HG02973 (cell line): ENCODE results near the gene NSF.
"Not testable (repeated sequence)": the region's sequence is repeated elsewhere in the genome, so short reads cannot be mapped to it uniquely, and the experiment has no call there.

Experiments
- ATAC-seq: cut with Tn5 transposase; IDR thresholded peaks from one replicate; pipeline ENCODE4 v1.9.1; 2021; ENCODE audit warnings: moderate library complexity; ENCODE audit not compliant: unreplicated experiment

The NSF gene

DNA sequence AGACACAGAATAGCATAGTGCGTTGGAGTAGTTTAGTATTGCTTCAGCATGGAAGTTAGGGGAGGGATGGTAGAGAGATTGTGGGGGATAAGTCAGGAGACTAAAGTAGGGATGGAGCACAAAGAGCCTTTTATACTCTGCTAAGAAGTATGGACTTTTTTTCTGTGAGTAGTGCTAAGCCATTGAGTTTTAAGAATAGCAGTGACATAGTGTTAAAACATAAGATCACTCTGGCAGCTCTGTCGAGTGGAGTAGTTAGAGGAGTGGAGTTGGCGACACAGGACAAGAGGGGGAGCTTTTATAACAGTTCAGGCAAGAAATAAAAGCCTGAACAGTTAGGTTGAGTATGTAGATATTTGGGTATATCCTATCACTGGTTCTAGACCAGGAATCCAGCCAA is 106.1 kb downstream of the NSF start:
- not testable (repeated sequence) for ATAC-seq

DNA sequence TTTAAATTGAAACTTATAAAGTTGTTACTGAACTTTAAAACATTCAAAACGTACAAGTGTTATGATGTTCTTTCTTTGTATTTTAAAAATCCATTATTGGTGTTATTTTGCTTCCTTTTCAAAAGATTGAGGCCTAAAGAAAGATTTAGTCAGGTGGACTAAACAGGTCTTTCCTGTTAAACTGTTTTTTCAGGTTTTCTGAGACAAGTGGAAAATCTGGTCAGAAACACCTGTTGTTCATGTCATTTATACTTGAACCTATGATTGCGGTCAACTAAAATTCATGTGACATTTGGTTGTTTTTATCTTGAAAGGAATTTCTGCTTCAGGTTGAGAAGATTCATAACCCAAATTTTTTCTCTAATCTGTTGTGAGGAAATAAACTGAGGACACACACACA is 108.5 kb downstream of the NSF start:
- not testable (repeated sequence) for ATAC-seq

DNA sequence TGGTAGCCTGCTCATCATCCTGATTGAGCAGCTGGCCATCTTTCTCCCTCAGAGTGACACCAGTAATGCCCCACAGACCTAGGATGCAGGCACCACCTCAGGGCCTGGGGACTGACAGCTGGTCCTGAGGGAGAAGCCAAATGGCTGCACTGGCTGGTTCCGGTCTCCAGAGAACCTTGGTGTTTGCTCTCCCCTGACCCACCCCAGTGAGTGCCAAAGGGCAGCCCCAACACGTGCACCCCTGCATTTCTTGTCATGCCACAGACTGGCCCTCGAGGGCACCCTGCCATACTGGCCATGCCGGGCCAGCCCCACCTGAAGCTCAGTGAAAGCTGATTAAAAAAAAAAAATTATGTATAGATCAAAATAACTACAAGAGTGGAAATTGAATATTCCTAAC is 127.5 kb downstream of the NSF start:
- no peak for ATAC-seq

DNA sequence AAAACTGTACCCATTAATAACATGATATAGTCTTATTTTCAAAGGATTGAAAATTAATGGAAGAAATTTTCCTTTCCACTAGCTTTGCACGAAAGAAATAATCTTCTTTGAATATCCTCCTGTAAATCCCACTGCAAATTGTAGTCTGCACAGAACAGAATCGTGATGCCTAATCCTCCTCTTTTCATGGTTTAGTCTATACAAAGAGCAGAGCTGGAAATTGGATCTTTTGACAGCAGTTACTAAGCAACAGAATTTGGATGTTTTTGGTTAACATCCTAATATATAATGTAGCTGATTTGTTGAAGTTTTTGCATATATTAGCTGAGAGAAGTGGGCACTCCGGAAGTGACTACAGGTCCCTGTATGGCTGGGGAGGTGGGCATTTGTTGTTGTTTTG is 129.4 kb downstream of the NSF start:
- ATAC-seq = no peak

DNA sequence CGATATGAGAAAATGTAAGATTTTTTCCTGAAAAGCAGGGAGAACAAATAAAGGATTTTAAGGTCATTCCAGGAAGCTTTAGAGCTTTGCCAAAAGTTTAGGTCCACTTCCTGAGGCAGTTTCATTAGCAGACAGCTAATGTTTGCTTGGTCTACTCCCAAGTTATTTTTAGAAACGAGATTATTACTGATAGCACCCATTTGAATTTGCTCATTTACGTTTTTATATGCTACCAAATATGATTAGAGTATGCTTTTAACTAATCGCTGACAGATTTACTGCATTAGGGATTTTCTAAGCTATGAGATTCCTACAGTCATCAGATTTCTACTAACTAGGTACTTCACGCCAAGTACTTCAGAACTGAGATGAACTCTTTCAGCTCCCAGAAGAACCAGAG is 129.9 kb downstream of the NSF start:
- ATAC-seq = no peak

DNA sequence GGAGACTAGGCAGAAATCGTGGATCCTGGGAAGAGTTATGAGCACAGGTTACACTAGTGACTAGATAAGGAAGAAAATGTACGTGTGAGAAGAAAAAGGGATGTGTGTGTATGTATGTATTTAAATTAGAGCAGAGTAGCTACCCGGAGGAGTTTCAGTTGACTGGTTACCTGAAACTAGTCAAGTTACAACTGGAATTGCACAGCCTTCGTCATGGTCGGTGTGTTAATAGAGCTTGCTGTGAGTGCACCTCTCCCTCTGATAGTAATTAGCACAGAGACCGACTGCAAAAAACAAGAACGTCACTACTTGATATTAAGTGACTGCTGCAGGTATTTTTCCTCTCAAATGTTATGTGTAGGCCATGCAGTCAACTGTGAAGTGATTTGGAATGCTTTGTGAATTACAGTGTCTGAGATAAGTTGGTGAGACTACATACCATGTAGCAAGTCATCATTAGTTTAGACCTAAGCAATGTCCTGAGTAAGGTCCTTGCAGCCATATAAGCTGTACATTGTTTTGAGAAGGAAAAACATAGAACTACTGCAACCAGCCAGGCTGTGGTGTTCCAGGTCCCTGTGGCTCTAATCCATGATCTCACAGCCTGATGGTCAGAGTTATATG is 132.3 kb downstream of the NSF start:
- no peak for ATAC-seq

DNA sequence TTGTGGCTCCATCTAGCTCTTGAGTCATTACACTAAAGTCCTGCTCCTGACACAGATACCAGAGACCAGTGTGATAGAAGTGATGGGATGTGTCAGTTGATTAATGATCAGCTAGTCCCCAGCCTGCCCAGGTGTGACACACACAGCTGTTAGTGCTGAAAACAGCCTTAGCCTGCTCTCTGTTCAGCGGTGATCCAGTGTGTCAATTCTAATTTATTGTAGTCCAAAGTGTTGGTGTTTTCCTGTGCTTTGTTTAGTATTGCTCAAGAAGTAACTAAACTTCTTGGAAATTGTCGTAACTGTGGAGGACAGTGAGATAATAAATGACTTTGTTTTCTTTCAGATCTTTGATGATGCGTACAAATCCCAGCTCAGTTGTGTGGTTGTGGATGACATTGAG is 135.7 kb downstream of the NSF start:
- no peak for ATAC-seq

DNA sequence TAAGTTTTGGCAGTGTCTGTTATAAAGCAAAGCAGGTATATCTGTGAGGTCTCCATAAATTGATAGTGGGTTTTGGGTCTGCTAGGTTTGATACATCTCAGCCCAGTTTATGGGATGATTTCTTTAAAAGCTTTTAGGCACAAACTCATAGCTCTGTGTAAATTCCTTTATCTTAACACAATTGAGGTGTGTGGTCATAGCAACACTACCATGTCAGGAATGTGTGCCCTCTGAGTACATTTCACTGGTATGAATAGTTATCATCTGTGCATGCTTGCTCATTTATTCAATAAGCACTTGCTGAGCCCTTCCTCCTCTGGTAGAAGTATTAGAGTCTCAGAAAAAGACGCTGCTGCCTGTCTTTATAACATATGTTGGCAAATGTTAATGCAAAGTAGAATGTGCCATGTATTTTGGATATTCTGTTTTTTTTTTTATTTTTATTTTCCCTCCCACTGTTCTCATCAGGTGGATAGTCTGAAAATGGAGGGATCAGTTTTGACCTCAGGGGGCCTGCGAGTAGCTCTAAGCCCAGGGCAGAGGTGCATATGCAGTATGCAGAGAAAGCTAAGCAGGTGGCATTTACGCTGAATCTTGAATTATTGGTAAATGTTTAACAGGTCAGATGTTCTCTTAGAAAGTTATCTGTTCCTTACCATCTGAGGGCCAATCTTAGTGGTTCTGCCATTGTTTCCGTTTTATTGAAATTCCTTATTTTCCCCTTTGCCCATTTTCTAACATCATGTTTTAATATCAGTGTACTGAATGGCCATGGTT is 137.3 kb downstream of the NSF start:
- ATAC-seq = no peak

DNA sequence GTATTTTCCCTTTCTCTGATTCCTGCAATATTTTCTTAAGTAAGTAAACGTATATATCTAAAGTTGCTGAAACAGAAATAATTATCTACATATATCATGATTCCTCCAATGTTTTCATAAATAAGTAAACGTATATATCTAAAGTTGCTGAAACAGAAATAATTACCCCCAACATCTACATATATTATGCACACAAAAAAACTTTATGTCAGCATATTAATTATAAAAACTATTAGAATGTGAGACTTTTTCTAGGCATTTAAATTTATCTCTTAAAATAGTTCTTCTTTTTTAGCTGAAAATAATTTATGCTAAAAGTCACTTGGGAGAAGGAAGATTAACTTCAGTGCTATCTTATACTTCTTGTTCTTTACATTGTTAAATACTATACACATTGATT is 139.6 kb downstream of the NSF start:
- no peak for ATAC-seq

DNA sequence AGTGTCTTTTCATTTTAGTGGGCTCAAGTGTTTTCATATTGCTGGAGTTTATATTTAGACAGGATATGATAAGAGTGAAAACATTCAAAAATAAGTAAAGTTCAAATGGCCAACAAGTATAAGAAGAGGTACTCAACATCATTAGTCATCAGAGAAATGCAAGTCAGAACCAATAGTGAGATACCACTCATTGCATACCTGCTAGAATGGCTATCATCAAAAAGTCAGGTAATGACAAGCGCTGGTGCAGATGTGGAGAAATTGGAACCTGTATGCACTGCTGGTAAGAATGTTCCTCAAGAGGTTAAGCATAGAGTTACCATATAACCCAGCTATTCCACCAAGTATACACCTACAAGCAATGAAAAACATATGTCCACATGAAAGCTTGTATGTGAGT is 140.2 kb downstream of the NSF start:
- ATAC-seq = no peak

DNA sequence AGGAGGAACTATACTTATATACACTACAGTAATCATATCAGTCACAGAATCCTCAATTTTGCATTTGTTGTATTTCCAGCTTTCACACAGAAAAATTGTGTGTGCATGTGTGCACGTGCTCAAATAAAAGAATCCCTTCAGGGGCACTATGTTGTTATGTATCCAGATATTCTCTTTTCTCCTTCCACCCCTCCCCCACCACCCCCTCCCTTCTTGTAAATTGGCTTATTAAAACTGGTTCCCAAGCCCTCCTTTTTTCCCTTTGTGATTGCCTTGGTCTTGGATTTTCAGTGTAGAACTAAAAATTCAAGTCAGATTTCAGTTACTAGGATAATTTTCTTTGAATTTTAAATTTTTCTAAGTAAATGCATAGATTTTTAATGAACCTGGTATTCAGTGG is 141.7 kb downstream of the NSF start:
- no peak for ATAC-seq

DNA sequence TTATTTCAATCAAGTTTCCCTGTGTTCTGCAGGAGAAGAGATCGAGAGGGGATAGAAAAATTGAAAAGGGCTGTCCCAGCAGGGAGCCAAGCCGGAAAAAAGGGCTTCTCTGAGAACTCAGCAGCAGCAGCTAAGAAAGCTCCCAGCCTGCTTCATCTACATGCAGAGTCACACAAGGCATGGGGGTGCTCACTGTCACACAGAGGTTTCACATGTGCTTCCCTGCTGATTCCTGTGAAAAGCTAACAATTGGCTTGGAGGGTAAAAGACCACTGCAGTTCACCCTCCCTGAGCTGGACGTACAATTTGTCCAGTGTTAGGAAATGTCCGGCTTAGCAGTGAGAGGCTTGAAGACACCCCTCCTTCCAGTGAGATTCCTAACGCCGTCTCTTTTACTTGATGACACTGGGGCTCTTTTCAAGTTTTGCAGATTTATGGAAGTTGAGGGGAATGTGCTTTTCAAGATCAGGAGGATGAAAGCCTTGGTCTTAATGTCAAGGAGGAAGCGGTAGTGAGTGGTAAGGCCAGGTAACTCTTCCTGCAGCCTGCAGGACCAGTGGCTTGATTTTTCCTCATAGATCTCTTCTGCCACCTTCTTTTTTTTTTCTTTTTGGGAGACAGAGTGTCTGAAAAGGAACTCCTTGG is 142.4 kb downstream of the NSF start:
- ATAC-seq = no peak

DNA sequence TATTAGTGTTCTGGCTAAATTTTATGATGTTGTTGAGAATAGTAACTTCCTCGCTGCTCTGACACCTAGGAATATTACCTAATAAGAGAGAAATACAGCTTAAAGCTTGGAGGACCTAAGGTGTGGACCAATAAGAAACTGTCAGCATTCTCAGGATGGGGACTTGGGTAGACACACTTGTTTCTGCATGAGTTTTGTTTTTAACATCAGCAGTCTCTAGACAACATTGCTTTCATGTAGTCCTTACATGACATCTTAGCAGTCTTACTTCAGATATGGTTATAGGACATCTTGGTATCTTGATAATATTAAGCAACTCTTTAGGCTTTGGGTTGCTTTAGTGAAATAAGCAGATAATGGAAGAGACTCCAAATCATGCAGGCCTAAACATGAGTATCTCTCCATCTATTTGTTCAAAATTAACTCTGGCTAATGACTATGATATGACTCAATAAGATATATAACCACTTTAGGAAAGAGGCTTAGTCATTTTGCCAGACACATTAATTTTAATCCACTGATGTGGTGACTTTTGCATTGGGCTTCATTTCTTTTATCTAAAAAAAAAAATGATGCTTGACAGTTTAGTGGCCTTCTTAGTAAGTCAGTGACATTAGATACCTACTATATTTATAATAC is 143.5 kb downstream of the NSF start:
- no peak for ATAC-seq

DNA sequence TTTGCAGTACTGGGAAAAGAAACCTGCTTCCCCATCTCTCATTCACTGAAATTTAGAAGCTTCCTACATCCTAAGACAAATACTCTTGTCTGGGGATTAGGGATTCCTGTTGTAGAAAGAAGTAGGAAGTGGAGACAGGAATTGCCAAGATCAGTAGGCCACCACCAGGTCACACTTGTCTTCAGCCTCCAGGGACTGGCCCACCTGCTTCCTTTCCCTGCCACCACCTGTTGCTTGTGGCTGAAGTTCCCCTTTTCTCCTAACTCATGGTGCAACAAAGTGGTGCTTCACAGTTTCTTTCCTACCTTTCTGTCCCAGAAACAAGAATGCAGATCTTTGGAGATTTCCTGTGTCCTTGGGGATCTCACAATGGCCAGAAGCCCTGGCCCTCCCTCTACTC is 145.6 kb downstream of the NSF start:
- no peak for ATAC-seq

DNA sequence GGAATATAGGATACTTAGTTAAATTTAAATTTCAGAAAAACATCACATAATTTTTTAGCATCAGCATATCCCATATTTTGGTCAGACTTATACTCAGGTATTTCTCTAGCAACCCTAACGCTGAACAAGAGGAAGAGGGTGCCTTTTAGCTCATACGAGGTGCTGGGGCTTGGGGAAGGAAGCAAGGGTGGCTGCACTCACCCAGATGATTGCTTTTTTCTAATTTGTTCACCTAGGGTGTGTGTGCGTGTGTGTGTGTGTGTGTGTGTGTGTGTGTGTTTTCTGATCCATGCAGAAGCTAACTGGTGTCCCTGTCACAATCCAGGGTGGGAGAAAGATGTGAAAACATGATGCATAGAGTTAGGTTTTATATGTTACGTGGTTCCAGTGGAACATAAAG is 146.9 kb downstream of the NSF start:
- no peak for ATAC-seq

DNA sequence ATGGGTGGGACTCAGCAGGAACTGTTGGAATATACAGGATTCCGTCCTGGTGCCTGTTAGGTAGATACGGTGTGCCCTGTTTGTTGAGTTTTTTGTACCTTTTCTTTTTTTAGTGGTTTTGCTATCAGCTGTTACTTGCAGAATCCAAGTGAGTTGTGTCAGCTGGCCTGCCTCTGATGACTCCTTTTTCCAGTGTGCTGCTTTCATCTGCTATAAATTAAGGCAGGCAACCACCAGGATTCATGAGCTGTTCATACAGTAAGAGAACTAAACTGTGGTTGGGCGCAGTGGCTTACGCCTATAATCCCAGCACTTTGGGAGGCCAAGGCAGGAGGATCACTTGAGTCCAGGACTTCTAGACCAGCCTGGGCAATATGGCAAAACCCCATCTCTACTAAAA is 148.1 kb downstream of the NSF start:
- no peak for ATAC-seq

DNA sequence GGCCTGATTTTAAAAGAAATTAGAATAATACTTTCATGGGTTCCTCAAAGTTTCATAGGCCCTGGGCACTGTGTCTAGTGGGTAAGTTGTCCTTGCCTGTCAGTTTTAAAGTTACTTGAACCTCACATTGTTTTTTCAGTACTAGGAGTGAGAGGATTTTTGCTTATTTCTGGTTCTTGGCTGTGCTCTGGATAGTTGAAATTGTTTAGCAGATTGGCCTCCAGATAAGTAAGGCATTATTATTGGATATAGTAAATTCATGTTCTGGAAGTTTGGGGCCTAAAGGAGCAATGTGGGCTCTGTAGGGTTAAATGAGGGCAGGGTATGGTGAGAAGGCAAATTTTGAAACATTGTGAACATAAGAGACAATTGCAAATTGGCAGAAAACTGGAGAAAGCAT is 149.5 kb downstream of the NSF start:
- no peak for ATAC-seq

DNA sequence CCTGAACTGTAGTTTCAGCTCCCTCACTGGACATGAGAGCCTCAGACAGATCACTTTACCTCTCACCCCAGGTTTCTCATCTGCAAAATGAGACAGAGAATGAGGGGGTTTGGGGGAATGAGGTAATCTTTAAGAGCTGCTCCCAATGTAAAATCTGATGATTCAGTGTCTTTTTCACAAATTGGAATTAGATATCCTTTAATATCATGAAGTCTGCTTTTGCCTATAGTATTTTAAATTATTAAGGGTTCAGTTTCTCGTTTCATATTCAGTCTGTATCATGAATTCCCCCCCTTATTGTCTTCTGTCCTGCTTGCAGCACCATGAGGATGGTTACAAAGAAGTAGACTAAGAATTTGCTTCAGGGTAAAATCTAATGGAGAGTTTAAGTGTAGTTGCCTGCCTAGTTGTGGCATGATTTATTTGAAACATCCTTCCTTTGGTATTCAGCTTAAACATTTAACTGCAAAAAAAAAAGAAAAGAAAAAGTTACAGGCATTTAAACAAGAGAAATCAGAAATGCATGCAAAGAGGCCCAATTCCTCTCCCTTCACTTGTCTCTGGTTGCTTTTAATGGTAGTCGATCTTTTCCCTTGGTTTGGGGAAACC is 150.8 kb downstream of the NSF start:
- no peak for ATAC-seq

DNA sequence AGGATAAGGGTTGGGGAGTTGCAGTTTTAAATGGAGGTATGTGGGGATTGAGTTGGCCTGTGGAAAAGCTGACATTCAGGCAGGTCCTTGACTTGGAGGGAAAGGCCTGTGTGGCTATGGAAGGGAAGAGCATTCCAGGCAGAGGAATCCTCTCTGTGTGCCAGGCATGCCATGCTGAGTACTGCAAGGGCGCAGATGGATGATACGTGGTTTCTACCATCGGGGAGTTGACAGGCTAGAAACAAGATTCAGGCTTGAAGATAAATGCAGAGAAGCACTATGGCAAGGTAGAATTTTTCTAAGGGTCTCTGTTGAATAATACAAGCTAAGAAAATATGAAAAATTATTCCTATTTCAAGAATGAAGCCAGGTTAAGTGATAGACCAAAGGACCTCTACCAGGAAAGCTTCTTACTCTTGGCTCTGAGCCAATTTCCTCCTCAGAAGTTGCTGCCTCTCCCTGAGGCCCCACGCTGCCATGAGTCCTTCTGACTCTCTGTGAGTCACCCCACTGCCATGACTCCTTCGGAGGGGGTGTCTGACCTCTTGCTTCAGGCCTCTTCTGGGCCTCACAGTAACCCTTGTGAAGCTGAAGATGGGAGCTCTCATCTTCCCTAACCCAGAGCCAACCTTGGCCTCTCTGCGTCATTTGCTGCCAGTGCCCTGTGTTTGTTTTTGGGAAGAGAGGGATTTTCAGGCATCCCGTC is 152.2 kb downstream of the NSF start:
- no peak for ATAC-seq

DNA sequence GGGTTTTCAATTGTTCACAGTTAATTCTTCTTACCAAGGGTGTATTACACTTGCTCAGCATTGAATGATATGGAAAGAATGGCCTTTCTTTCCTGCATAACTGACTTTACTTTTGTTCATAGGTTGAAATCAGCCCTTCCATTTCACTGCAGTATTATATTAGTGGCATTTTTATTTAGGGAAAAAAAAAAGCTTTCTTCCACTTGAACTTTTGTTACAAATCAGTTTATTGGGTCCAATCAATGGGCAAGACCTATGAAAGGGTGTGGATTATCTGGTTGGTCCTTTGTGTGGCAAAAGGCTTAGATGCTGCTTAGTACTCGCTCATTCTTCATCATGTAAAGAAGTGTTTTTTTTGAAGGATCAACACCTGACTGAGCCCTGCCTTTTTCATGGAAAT is 154.0 kb downstream of the NSF start:
- no peak for ATAC-seq

DNA sequence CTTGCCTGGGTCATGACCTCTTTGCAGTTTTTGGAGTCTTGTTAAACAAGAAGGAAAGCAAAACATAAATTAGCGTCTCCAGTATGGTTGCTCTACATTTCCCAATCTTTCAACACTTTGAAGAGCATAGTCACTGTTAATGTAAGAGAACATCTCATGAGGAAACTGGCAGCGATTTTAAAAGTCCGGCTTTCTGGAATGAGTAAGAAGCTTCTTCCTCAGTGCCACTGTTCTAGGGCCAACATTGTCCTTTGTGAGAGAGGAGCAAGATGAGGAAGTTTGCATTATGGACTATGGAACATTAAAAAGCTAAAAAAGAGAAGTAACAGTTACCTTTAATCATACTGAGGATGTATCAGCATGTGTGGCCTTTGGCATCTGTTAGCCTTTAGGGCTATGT is 154.9 kb downstream of the NSF start:
- ATAC-seq = no peak
